GM12873 (cell line): ENCODE results near the gene AGTPBP1.

Source experiments
- CTCF ChIP-seq: IDR thresholded peaks from 2 replicates; pipeline ENCODE4 v1.5.1; 2012; ENCODE audit warnings: low read depth, mild to moderate bottlenecking, moderate library complexity, low read length, control low read depth; ENCODE audit not compliant: insufficient read depth; ENCODE audit errors: missing control alignments

The AGTPBP1 gene

DNA sequence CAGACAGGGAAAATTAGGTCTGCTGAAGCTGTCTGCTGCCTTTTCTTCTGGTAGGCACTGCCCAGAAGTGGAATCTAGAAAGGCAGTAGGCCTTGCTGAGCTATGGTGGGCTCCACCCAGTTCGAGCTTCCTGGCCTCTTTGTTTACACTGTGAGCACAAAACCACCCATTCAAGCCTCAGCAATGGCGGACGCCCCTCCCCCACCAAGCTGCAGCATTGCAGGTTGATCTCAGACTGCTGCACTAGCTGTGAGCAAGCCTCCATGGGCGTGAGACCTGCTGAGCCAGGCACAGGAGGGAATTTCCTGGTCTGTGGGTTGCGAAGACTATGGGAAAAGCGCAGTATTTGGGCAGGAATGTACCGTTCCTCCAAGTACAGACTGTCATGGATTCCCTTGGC, 18.5 kb downstream of the AGTPBP1 start:
- no peak for TF ChIP-seq CTCF

DNA sequence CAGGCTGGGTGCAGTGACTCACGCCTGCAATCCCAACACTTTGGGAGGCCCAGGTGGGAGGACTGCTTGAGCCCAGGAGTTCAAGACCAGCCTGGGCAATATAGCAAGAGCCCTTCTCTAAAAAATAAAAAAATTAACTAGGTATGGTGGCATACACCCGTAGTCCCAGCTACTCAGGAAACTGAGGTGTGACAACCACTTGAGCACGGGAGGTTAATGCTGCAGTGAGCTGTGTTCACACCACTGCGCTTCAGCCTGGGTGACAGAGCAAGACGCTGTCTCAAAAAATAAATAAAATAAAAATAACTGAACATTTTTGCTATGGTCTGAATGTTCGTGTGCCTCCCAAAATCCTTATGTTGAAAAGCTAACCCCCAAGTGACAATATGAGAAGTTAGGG, 24.5 kb downstream of the AGTPBP1 start:
- TF ChIP-seq CTCF: no peak

- peak; percentile 61 for TF ChIP-seq CTCF
These were observed 25.5 kb downstream of the AGTPBP1 start for GRCh38 chr9:85716031-85716877.

- TF ChIP-seq CTCF: no peak
These were observed 26.2 kb downstream of the AGTPBP1 start for GRCh38 chr9:85715587-85715986.

GRCh38 chr9:85713897-85714296, 27.9 kb downstream of the AGTPBP1 start:
- no peak for TF ChIP-seq CTCF

DNA sequence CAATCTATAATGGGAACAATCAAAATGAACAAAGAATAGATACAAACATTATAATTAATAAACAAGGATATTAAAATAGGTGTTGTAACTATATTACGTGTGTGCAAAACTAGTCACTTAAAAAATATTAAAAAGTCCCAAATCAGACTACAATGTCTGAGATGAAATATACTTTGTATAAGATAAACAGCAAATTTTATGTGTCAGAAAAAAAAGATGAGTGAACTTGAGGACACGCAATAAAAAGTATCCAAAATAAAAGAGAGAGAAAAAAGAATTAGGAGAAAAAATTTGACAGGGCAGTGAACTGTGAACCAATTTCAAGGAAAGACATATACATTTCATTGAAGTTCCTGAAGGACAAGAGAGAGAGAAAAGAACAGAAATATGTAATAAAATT, 37.0 kb downstream of the AGTPBP1 start:
- no peak for TF ChIP-seq CTCF

- no peak for TF ChIP-seq CTCF
These were observed 38.4 kb downstream of the AGTPBP1 start for GRCh38 chr9:85703398-85703797.
